ENCODE data around the gene PRPS1.
"Not testable (repeated sequence)": the region's sequence is repeated elsewhere in the genome, so short reads cannot be mapped to it uniquely, and the experiment has no call there.

Gene PRPS1

GRCh38 chrX:107628662-107629539 lies 591 bp downstream of the PRPS1 start:
- intact Hi-C loops (cut with DNase I), result no loop called here
- peak in 40 of 42 donors; percentile 3 to 65 (median 33) for DNase-seq

- peak in 15 of 42 donors; percentile 3 to 49 (median 21) for DNase-seq
- intact Hi-C loops (cut with DNase I), result no loop called here
Observed at GRCh38 chrX:107629540-107629909, 1.2 kb downstream of the PRPS1 start.

GRCh38 chrX:107630031-107630689 lies 1.9 kb downstream of the PRPS1 start:
- intact Hi-C loops (cut with DNase I), result no loop called here
- no peak for DNase-seq

GRCh38 chrX:107632346-107632745 lies 4.0 kb downstream of the PRPS1 start:
- intact Hi-C loops (cut with DNase I), result no loop called here

GRCh38 chrX:107646735-107647134 lies 18.4 kb downstream of the PRPS1 start:
- intact Hi-C loops (cut with DNase I), result no loop called here
- no peak for DNase-seq

More at GRCh38 chrX:107632346-107632745, 4.0 kb downstream of the PRPS1 start:
- DNase-seq, result no peak

- intact Hi-C loops (cut with DNase I), result no loop called here
- DNase-seq, result no peak
Observed at GRCh38 chrX:107648332-107648731, 20.0 kb downstream of the PRPS1 start.

GRCh38 chrX:107654566-107654871 lies 26.2 kb downstream of the PRPS1 start:
- intact Hi-C loops (cut with DNase I), result loop anchor here (10.0 kb wide), 1 partner anchor 120 kb away; the partner anchor contains the start of genes NCBP2L and TSC22D3
- peak in 2 of 42 donors; percentile 13 to 36 for DNase-seq

GRCh38 chrX:107654872-107655761 lies 26.8 kb downstream of the PRPS1 start:
- peak in 28 of 42 donors; percentile 7 to 73 (median 34) for DNase-seq
- intact Hi-C loops (cut with DNase I), result loop anchor here (10.0 kb wide), 1 partner anchor 120 kb away; the partner anchor contains the start of genes NCBP2L and TSC22D3

GRCh38 chrX:107656978-107657377 lies 28.7 kb downstream of the PRPS1 start:
- DNase-seq, result no peak
- intact Hi-C loops (cut with DNase I), result loop anchor here (10.0 kb wide), 1 partner anchor 118 kb away; the partner anchor contains the start of genes NCBP2L and TSC22D3

GRCh38 chrX:107658660-107659059 lies 30.4 kb downstream of the PRPS1 start:
- DNase-seq, result no peak
- intact Hi-C loops (cut with DNase I), result loop anchor here (10.0 kb wide), 1 partner anchor 116 kb away; the partner anchor contains the start of genes NCBP2L and TSC22D3

- intact Hi-C loops (cut with DNase I), result loop anchor here (10.0 kb wide), 1 partner anchor 116 kb away; the partner anchor contains the start of genes NCBP2L and TSC22D3
- no peak for DNase-seq
Observed at GRCh38 chrX:107659286-107659685, 31.0 kb downstream of the PRPS1 start.

GRCh38 chrX:107659768-107660167 lies 31.5 kb downstream of the PRPS1 start:
- DNase-seq, result peak in 20 of 42 donors; percentile 12 to 65 (median 32)
- intact Hi-C loops (cut with DNase I), result loop anchor here (10.0 kb wide), 1 partner anchor 115 kb away; the partner anchor contains the start of genes NCBP2L and TSC22D3

GRCh38 chrX:107662145-107662544 lies 33.8 kb downstream of the PRPS1 start:
- no peak for DNase-seq
- intact Hi-C loops (cut with DNase I), result no loop called here

GRCh38 chrX:107662824-107663223 lies 34.5 kb downstream of the PRPS1 start:
- intact Hi-C loops (cut with DNase I), result no loop called here
- DNase-seq, result no peak

GRCh38 chrX:107666931-107667330 lies 38.6 kb downstream of the PRPS1 start:
- intact Hi-C loops (cut with DNase I), result no loop called here
- DNase-seq, result no peak

GRCh38 chrX:107667426-107667825 lies 39.1 kb downstream of the PRPS1 start:
- DNase-seq, result no peak
- intact Hi-C loops (cut with DNase I), result no loop called here

- DNase-seq; intact Hi-C loops (cut with DNase I): not testable (repeated sequence)
Observed at GRCh38 chrX:107668710-107669109, 40.4 kb downstream of the PRPS1 start.

- no peak for DNase-seq
- intact Hi-C loops (cut with DNase I), result no loop called here
Observed at GRCh38 chrX:107669261-107669660, 41.0 kb downstream of the PRPS1 start.

Data from head of caudate nucleus (tissue), 42 donors.